Glomerular endothelial cell (primary cell): Measurements from ENCODE around the gene MYMK. TPM values are rescaled to one million over a fixed set of nuclear protein-coding genes. Genes with fewer than 3 reads are reported as not detected.
"Not testable (repeated sequence)": the region's sequence is repeated elsewhere in the genome, so short reads cannot be mapped to it uniquely, and the experiment has no call there.

ENCODE experiments used
- DNase-seq: peaks from one replicate; pipeline ENCODE4 v3.0.0-alpha.2; 2011; ENCODE audit warnings: low read depth, low spot score; ENCODE audit errors: extremely low read depth
- total RNA-seq: library from RNA; depleted of rRNA; stranded (reverse); fragments of >200 nt; gene quantifications from 2 replicates; pipeline ENCODE4 v1.2.3, GENCODE V29; 2015

MYMK gene
- total RNA-seq, result not detected in 2 replicates

GRCh38 chr9:133524679-133525228 lies at the start of gene MYMK:
Gene MYMK (minus strand): TSS chr9:133524959. CDS start chr9:133524844, 115 bp downstream.
- DNase-seq, result no peak

GRCh38 chr9:133573791-133574515 lies 49.2 kb upstream of the MYMK start:
- no peak for DNase-seq

GRCh38 chr9:133572821-133573361 lies 48.1 kb upstream of the MYMK start:
- no peak for DNase-seq

GRCh38 chr9:133571896-133572595 lies 47.3 kb upstream of the MYMK start:
- DNase-seq, result no peak

- DNase-seq, result no peak
Observed at GRCh38 chr9:133571391-133571890, 46.7 kb upstream of the MYMK start.

- DNase-seq, result no peak
Observed at GRCh38 chr9:133570691-133571080, 45.9 kb upstream of the MYMK start.

GRCh38 chr9:133569891-133570690 lies 45.3 kb upstream of the MYMK start:
- DNase-seq, result no peak

GRCh38 chr9:133569121-133569785 lies 44.5 kb upstream of the MYMK start:
- no peak for DNase-seq

- DNase-seq, result no peak
Observed at GRCh38 chr9:133568186-133568585, 43.4 kb upstream of the MYMK start.

- no peak for DNase-seq
Observed at GRCh38 chr9:133566817-133567216, 42.1 kb upstream of the MYMK start.

- no peak for DNase-seq
Observed at GRCh38 chr9:133566382-133566781, 41.6 kb upstream of the MYMK start.

GRCh38 chr9:133564451-133565116 lies 39.8 kb upstream of the MYMK start:
- DNase-seq, result no peak

- DNase-seq, result not testable (repeated sequence)
Observed at GRCh38 chr9:133563814-133564213, 39.1 kb upstream of the MYMK start.

- DNase-seq, result no peak
Observed at GRCh38 chr9:133563291-133563796, 38.6 kb upstream of the MYMK start.

GRCh38 chr9:133562611-133563290 lies 38.0 kb upstream of the MYMK start:
- no peak for DNase-seq

GRCh38 chr9:133561976-133562554 lies 37.3 kb upstream of the MYMK start:
- no peak for DNase-seq

GRCh38 chr9:133560944-133561343 lies 36.2 kb upstream of the MYMK start:
- no peak for DNase-seq

- no peak for DNase-seq
Observed at GRCh38 chr9:133560311-133560710, 35.6 kb upstream of the MYMK start.
